ENCODE results near the gene CPTP. TPM values are rescaled to one million over a fixed set of nuclear protein-coding genes. Genes with fewer than 3 reads are reported as not detected.

The CPTP gene
- total RNA-seq, 1 donor from 2014 or later: 18.7 TPM

DNA sequence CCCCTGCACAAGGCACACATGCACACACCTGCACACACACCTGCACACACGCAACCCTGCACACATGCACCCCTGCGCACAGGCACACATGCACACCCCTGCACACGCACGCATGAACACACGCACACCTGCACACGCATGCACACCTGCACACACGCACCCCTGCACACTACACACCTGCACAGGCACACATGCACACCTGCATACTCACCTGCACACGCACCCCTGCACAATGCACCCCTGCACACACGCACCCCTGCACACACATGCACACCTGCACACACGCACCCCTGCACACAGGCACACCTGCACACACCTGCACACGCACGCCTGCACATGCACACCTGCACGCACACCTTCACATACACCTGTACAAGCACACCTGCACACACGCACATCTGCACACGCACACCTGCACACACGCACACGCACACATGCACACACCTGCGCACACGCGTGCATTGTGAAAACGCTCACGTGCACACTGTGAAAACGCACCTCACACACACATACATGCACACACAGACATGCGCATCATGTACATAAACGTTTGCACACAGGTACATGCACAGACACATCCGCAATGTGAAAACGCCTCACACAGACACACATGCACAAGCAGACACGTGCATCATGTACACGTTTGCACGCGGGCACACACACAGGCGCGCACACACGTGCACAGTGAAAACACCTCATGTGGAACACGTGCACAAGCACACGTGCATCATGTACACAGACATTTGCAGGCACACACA, 16.4 kb downstream of the CPTP start:
- Mint-ChIP-seq H3K4me3 (ENCODE audit: unreplicated experiment) (no peak overlapping the region), H3K36me3 (ENCODE audit: unreplicated experiment) (no peaks in the 10 kb centered on the region), H3K27ac (ENCODE audit: unreplicated experiment) (peak overlapping the region; percentile 62)

DNA sequence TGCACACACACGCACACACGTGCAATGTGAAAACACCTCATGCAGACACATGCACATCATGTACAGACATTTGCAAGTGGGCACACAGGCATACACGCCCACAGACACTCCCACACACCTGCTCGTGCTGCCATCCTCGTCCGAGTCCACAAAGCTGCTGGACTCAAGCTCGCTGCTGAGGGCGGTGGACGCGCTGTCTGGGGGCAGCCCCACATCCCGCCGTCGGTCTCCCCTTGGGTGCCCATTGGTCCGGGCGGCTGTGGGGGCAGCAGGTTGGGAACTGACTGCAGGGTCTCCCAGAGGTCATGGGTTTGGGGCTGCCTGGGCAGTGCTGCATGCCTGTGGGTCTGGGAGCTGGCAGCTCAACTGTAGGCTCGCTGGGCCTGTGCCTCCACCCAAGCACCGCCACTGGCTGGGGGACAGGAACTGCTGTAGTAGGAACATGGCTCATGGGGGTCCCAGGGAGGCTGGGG, 17.0 kb downstream of the CPTP start:
- Mint-ChIP-seq H3K4me1 (ENCODE audit: low read depth, unreplicated experiment) (no peaks in the 10 kb centered on the region), H3K36me3 (ENCODE audit: unreplicated experiment) (no peaks in the 10 kb centered on the region), H3K27ac (ENCODE audit: unreplicated experiment) (peak overlapping the region; percentile 62), H3K27me3 (ENCODE audit: unreplicated experiment) (peaks cover 11% of the 10 kb centered on the region), H3K4me3 (ENCODE audit: unreplicated experiment) (no peak overlapping the region), H3K9me3 (ENCODE audit: unreplicated experiment) (peaks cover 9% of the 10 kb centered on the region)
- DNase-seq: no peak
- TF ChIP-seq, protein P1, sequence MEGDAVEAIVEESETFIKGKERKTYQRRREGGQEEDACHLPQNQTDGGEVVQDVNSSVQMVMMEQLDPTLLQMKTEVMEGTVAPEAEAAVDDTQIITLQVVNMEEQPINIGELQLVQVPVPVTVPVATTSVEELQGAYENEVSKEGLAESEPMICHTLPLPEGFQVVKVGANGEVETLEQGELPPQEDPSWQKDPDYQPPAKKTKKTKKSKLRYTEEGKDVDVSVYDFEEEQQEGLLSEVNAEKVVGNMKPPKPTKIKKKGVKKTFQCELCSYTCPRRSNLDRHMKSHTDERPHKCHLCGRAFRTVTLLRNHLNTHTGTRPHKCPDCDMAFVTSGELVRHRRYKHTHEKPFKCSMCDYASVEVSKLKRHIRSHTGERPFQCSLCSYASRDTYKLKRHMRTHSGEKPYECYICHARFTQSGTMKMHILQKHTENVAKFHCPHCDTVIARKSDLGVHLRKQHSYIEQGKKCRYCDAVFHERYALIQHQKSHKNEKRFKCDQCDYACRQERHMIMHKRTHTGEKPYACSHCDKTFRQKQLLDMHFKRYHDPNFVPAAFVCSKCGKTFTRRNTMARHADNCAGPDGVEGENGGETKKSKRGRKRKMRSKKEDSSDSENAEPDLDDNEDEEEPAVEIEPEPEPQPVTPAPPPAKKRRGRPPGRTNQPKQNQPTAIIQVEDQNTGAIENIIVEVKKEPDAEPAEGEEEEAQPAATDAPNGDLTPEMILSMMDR (IDR thresholded peaks at IDR 0.05; ENCODE audit: partially characterized antibody, unreplicated experiment): no peak

More for the DNA sequence above, 16.4 kb downstream of the CPTP start:
- TF ChIP-seq, protein P1 (IDR thresholded peaks at IDR 0.05; ENCODE audit: partially characterized antibody, unreplicated experiment): no peak
- H3K27me3 Mint-ChIP-seq (ENCODE audit: unreplicated experiment): peaks cover 11% of the 10 kb centered on the region
- H3K4me1 Mint-ChIP-seq (ENCODE audit: low read depth, unreplicated experiment): no peaks in the 10 kb centered on the region
- peaks cover 9% of the 10 kb centered on the region for H3K9me3 Mint-ChIP-seq (ENCODE audit: unreplicated experiment)
- no peak for DNase-seq

DNA sequence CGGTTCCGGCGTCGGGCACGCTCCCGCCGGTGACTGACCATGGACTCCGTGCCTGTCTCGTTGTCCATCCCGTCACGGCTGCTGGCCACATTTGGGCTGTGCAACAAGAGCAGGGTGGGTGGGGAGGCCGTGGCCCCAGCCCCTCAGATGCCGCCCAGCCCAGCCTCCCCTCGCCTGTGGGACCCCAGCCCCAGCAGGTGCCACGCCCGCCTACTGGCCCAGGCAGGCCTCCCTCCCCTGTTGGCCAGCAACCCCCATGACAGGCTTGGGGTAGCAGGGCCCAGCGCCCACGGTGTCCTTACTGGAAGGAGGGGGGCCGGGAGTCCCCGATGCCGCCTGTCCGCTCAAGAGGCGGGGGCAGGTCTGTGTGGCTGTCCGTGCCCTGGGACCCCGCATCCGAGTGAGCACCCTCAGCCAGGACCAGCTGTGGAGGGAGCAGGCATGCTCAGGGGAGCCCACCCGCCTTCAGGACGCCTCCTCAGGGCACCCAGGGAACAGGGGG, 17.5 kb downstream of the CPTP start:
- Mint-ChIP-seq H3K9me3 (ENCODE audit: unreplicated experiment) (peaks cover 9% of the 10 kb centered on the region), H3K36me3 (ENCODE audit: unreplicated experiment) (no peaks in the 10 kb centered on the region), H3K4me1 (ENCODE audit: low read depth, unreplicated experiment) (peaks cover 5% of the 10 kb centered on the region), H3K4me3 (ENCODE audit: unreplicated experiment) (no peak overlapping the region), H3K27me3 (ENCODE audit: unreplicated experiment) (peaks cover 13% of the 10 kb centered on the region), H3K27ac (ENCODE audit: unreplicated experiment) (no peak overlapping the region)
- no peak for DNase-seq
- TF ChIP-seq, protein P1 (IDR thresholded peaks at IDR 0.05; ENCODE audit: partially characterized antibody, unreplicated experiment): no peak

DNA sequence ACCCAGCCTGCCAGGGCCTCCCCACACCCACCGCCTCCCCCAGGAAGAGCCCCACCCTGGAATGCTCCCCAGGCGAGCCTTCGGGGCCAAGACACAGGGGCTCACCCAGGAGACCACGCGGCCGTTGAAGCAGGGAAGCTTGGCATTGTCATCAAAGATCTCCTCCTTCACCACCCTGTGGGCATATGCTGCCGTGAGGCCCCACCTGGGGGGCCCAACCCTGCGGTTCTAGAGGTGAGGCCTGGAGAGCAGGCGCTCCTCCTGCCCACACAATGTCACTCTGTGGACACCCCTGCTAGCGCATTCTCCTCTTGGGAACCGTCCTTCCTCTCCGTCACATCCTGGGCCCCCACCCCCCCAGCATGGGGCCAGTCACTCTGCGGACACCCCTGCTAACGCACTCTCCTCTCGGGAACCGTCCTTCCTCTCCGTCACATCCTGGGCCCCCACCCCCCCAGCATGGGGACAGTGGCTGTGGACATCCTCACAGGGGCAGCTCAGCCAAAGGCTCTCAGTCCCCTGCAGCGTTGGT, 18.0 kb downstream of the CPTP start:
- Mint-ChIP-seq H3K4me1 (ENCODE audit: low read depth, unreplicated experiment) (peaks cover 8% of the 10 kb centered on the region), H3K4me3 (ENCODE audit: unreplicated experiment) (no peak overlapping the region), H3K36me3 (ENCODE audit: unreplicated experiment) (no peaks in the 10 kb centered on the region), H3K27me3 (ENCODE audit: unreplicated experiment) (peaks cover 15% of the 10 kb centered on the region), H3K27ac (ENCODE audit: unreplicated experiment) (no peak overlapping the region), H3K9me3 (ENCODE audit: unreplicated experiment) (peaks cover 9% of the 10 kb centered on the region)
- TF ChIP-seq, protein P1 (IDR thresholded peaks at IDR 0.05; ENCODE audit: partially characterized antibody, unreplicated experiment): no peak
- no peak for DNase-seq

Measured in glutamatergic neuron (in vitro differentiated cells).